Gastrocnemius medialis (tissue), 4 donors: Measurements from ENCODE around the gene CDK16. TPM values are rescaled to one million over a fixed set of nuclear protein-coding genes. Genes with fewer than 3 reads are reported as not detected.

Experiments used
- ATAC-seq, 2 donors: fragments of 150-250 bp; one replicate each; pipeline ENCODE4 v1.9.1; 2016
- DNase-seq, 2 donors: peaks; one replicate each; pipeline ENCODE4 v3.0.0-alpha.2; 2019
- H3K27ac ChIP-seq, 4 donors: fragments of 200-600 bp; sonication (generic); 1 replicate in 1 of 4; 2 replicates in 3 of 4; pipeline ENCODE4 v1.5.1; 2016 to 2018; ENCODE audit warnings: mild to moderate bottlenecking in 2 of 4, moderate library complexity in 1 of 4
- H3K27me3 ChIP-seq, 3 donors: fragments of 200-600 bp; sonication (generic) in 2 of 3; 1 replicate in 1 of 3; 2 replicates in 2 of 3; pipeline versions ENCODE4 v1.5.1 to v1.6.0; 2016 to 2019; ENCODE audit warnings: mild to moderate bottlenecking in 1 of 3, moderate library complexity in 1 of 3
- H3K36me3 ChIP-seq, 2 donors: fragments of 200-600 bp; sonication (generic) in 1 of 2; one replicate each; pipeline ENCODE4 v1.5.1; 2017 to 2018
- H3K4me1 ChIP-seq, 2 donors: fragments of 200-600 bp; sonication (generic) in 1 of 2; one replicate each; pipeline ENCODE4 v1.5.1; 2016 to 2017; ENCODE audit warnings: mild to moderate bottlenecking in 2 of 2
- H3K4me3 ChIP-seq, 4 donors: fragments of 200-600 bp; sonication (generic) in 3 of 4; 1 replicate in 1 of 4; 2 replicates in 3 of 4; pipeline ENCODE4 v1.5.1; 2016 to 2019; ENCODE audit warnings: mild to moderate bottlenecking in 2 of 4
- H3K9me3 ChIP-seq, 3 donors: fragments of 200-600 bp; sonication (generic) in 2 of 3; 1 replicate in 1 of 3; 2 replicates in 2 of 3; pipeline ENCODE4 v1.5.1; 2016 to 2019
- POLR2A ChIP-seq, 2 donors: fragments of 450-650 bp; IDR thresholded peaks; one replicate each; pipeline ENCODE4 v1.6.1; 2017; ENCODE audit warnings: antibody characterized with exemption in 2 of 2, mild to moderate bottlenecking in 2 of 2, moderate library complexity in 2 of 2
- in situ Hi-C, 4 donors: fragments of 200-750 bp; cut with MboI; loops; one replicate each; pipeline versions ENCODE4 v1.15.0 to v1.8.0; 2017; ENCODE audit warnings: low sequenced_read_pairs in 4 of 4
- intact Hi-C: fragments of 100-400 bp; cut with DNase I; formaldehyde crosslinking; loops from one replicate; pipeline ENCODE4 v1.15.1; 2023; ENCODE audit warnings: low total_unique reads
- total RNA-seq, 4 donors: library from RNA; depleted of rRNA; stranded (reverse); fragments of >200 nt; gene quantifications; one replicate each; pipeline versions ENCODE4 v1.1.0 to v1.2.3, GENCODE V29; 2016
- TF ChIP-seq, protein P1 (sequence below), 5 experiments: fragments of 450-650 bp in 3 of 5; fragments of 200-600 bp in 2 of 5; sonication (generic) in 2 of 5; IDR thresholded peaks in 4 of 5; conservative IDR thresholded peaks in 1 of 5; 1 replicate in 4 of 5; 2 replicates in 1 of 5; pipeline ENCODE4 v1.5.1; 2016 to 2019; ENCODE audit warnings: antibody characterized with exemption in 5 of 5, mild to moderate bottlenecking in 3 of 5, moderate library complexity in 3 of 5

CDK16 gene
- total RNA-seq, 4 donors from 2014 or later: 124 to 208 (median 178) TPM

DNA sequence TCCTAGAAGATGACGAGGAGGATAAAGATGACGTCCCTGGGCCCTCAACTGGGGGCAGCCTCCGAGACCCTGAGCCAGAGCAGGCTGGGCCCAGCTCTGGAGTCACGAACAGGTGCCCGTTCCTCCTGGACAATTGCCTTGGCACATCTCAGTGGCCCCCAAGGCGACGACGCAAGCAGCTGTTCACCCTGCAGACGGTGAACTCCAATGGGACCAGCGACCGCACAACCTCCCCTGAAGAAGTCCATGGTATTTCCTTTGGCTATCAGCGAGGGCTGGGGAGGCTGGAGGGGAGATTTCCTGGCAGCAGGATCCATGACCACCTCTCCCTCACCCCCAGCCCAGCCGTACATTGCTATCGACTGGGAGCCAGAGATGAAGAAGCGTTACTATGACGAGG lies 26.2 kb downstream of the CDK16 start:
- intact Hi-C loops (no loop called here), in situ Hi-C loops (no loop called here)
- peaks cover 0 to 58% of the 10 kb centered on the region in 2 donors for H3K36me3 ChIP-seq
- DNase-seq: no peak
- H3K4me1 ChIP-seq: no peaks in the 10 kb centered on the region
- H3K4me3 ChIP-seq: no peak overlapping the region
- TF ChIP-seq, protein P1, sequence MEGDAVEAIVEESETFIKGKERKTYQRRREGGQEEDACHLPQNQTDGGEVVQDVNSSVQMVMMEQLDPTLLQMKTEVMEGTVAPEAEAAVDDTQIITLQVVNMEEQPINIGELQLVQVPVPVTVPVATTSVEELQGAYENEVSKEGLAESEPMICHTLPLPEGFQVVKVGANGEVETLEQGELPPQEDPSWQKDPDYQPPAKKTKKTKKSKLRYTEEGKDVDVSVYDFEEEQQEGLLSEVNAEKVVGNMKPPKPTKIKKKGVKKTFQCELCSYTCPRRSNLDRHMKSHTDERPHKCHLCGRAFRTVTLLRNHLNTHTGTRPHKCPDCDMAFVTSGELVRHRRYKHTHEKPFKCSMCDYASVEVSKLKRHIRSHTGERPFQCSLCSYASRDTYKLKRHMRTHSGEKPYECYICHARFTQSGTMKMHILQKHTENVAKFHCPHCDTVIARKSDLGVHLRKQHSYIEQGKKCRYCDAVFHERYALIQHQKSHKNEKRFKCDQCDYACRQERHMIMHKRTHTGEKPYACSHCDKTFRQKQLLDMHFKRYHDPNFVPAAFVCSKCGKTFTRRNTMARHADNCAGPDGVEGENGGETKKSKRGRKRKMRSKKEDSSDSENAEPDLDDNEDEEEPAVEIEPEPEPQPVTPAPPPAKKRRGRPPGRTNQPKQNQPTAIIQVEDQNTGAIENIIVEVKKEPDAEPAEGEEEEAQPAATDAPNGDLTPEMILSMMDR (IDR thresholded peaks at IDR 0.05 in 4 of 5, conservative IDR thresholded peaks at IDR 0.05 in 1 of 5): no peak
- no peak for TF ChIP-seq POLR2A (IDR thresholded peaks at IDR 0.05)
- ATAC-seq: no peak
- H3K9me3 ChIP-seq: no peaks in the 10 kb centered on the region
- H3K27ac ChIP-seq: no peak overlapping the region
- H3K27me3 ChIP-seq: no peaks in the 10 kb centered on the region

- H3K36me3 ChIP-seq: peaks cover 0 to 53% of the 10 kb centered on the region in 2 donors
- intact Hi-C loops (no loop called here), in situ Hi-C loops (no loop called here)
- H3K4me3 ChIP-seq: no peak overlapping the region
- no peak for TF ChIP-seq POLR2A (IDR thresholded peaks at IDR 0.05)
- TF ChIP-seq, protein P1 (IDR thresholded peaks at IDR 0.05 in 4 of 5, conservative IDR thresholded peaks at IDR 0.05 in 1 of 5): no peak
- H3K27ac ChIP-seq: no peak overlapping the region
- ATAC-seq (no peak), DNase-seq (no peak)
- no peaks in the 10 kb centered on the region for H3K4me1 ChIP-seq
- H3K9me3 ChIP-seq: no peaks in the 10 kb centered on the region
- no peaks in the 10 kb centered on the region for H3K27me3 ChIP-seq
Observed at GRCh38 chrX:47245156-47245555, 26.7 kb downstream of the CDK16 start.

GRCh38 chrX:47247206-47247998 lies 28.9 kb downstream of the CDK16 start:
- TF ChIP-seq POLR2A (IDR thresholded peaks at IDR 0.05): no peak
- TF ChIP-seq, protein P1 (IDR thresholded peaks at IDR 0.05 in 4 of 5, conservative IDR thresholded peaks at IDR 0.05 in 1 of 5): no peak
- peaks cover 0 to 31% of the 10 kb centered on the region in 2 donors for H3K36me3 ChIP-seq
- ATAC-seq (no peak), DNase-seq (no peak)
- H3K4me1 ChIP-seq: no peaks in the 10 kb centered on the region
- H3K27ac ChIP-seq: no peak overlapping the region
- H3K9me3 ChIP-seq: no peaks in the 10 kb centered on the region
- intact Hi-C loops (no loop called here), in situ Hi-C loops (no loop called here)
- no peaks in the 10 kb centered on the region for H3K27me3 ChIP-seq
- H3K4me3 ChIP-seq: no peak overlapping the region

GRCh38 chrX:47247999-47248320 lies 29.5 kb downstream of the CDK16 start:
- Histone ChIP-seq H3K4me1 (no peaks in the 10 kb centered on the region), H3K9me3 (no peaks in the 10 kb centered on the region), H3K36me3 (peaks cover 0 to 27% of the 10 kb centered on the region in 2 donors), H3K27me3 (no peaks in the 10 kb centered on the region), H3K27ac (no peak overlapping the region), H3K4me3 (no peak overlapping the region)
- in situ Hi-C loops (no loop called here), intact Hi-C loops (no loop called here)
- ATAC-seq (no peak), DNase-seq (no peak)
- no peak for TF ChIP-seq POLR2A (IDR thresholded peaks at IDR 0.05)
- TF ChIP-seq, protein P1 (IDR thresholded peaks at IDR 0.05 in 4 of 5, conservative IDR thresholded peaks at IDR 0.05 in 1 of 5): no peak

DNA sequence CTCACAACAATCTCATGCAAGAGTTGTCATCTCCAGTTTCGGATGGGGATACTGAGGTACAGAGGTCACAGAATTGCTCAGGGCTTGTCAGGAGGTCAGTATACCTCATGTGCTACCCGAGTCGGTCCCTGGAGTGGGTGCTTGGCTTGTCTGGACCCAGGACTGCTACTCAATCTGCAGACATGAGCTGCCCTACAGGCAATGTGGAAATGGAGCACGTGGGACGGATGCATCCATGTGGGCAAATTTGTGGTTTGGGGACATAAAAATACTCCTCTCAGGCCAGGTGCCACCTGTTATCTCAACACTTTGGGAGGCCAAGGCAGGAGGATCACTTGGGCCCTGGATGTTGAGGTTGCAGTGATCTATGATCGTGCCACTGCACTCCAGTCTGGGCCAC lies 30.1 kb downstream of the CDK16 start:
- ATAC-seq (no peak), DNase-seq (no peak)
- H3K27me3 ChIP-seq: no peaks in the 10 kb centered on the region
- H3K4me3 ChIP-seq: no peak overlapping the region
- intact Hi-C loops: no loop called here
- H3K4me1 ChIP-seq: no peaks in the 10 kb centered on the region
- H3K36me3 ChIP-seq: peaks cover 0 to 22% of the 10 kb centered on the region in 2 donors
- H3K9me3 ChIP-seq: no peaks in the 10 kb centered on the region
- TF ChIP-seq, protein P1 (IDR thresholded peaks at IDR 0.05 in 4 of 5, conservative IDR thresholded peaks at IDR 0.05 in 1 of 5): no peak
- no peak for TF ChIP-seq POLR2A (IDR thresholded peaks at IDR 0.05)
- in situ Hi-C loops: no loop called here
- no peak overlapping the region for H3K27ac ChIP-seq
